ENCODE measurements around the gene PLAGL2. TPM values are rescaled to one million over a fixed set of nuclear protein-coding genes. Genes with fewer than 3 reads are reported as not detected.

Gene PLAGL2
- total and polyA plus RNA-seq, 2 of the 4 experiments (the other 2 are of a cell fraction): 2.9 to 7.7 TPM

- intact Hi-C loops (cut with micrococcal nuclease) (no loop called here), in situ Hi-C loops (cut with MboI; ENCODE audit: low sequenced_read_pairs) (no loop called here)
Measured at GRCh38 chr20:32160341-32160740, 47.2 kb downstream of the PLAGL2 start.

More at GRCh38 chr20:32160341-32160740, 47.2 kb downstream of the PLAGL2 start:
- Histone ChIP-seq H3K36me3 (ENCODE audit: control insufficient read depth, insufficient read depth, low read length) (peaks cover 62% of the 10 kb centered on the region), H3K4me1 (ENCODE audit: control insufficient read depth, insufficient read depth, low read length) (peaks cover 2% of the 10 kb centered on the region; the same call in 1 of the 2 replicates), H3K18ac (ENCODE audit: low read depth, low read length) (no peak overlapping the region), H3K56ac (ENCODE audit: extremely low read depth, insufficient read depth, low read length) (no peak overlapping the region), H3K4me2 (ENCODE audit: low read depth, low read length) (no peak overlapping the region), H3K9me3 (ENCODE audit: control insufficient read depth, insufficient read depth, low read length) (no peaks in the 10 kb centered on the region), H2BK120ac (ENCODE audit: low read depth, low read length) (no peak overlapping the region), H3K27me3 (ENCODE audit: control insufficient read depth, insufficient read depth, low read length) (no peaks in the 10 kb centered on the region), H2BK5ac (ENCODE audit: low read depth, low read length, poor library complexity, severe bottlenecking) (no peak overlapping the region), H3K9ac (ENCODE audit: low read depth, low read length) (no peak overlapping the region), H2BK20ac (ENCODE audit: low read depth, low read length) (no peak overlapping the region), H4K5ac (ENCODE audit: low read depth, low read length) (no peak overlapping the region), H3K79me1 (ENCODE audit: low read depth in 1 of 2, low read length in 2 of 2) (peaks cover 0 to 13% of the 10 kb centered on the region in 2 experiments; a peak in 2 of 4 replicates), H2AK5ac (ENCODE audit: low read depth, low read length) (no peak overlapping the region), H4K8ac (ENCODE audit: low read depth in 2 of 2, low read length in 2 of 2) (no peak overlapping the region), H3K4me3 (ENCODE audit: insufficient read depth, low read depth, low read length) (no peak overlapping the region), H2AK9ac (replicated peaks; ENCODE audit: low read depth, low read length, poor library complexity) (no peak overlapping the region), H3K9me1 (ENCODE audit: insufficient read depth, low read length) (peaks cover 15% of the 10 kb centered on the region), H3K4ac (ENCODE audit: low read depth, low read length) (no peak overlapping the region), H2AFZ (replicated peaks; ENCODE audit: low read length, poor library complexity) (no peak overlapping the region), H4K20me1 (ENCODE audit: insufficient read depth, low read length) (peaks cover 5% of the 10 kb centered on the region), H3K27ac (ENCODE audit: insufficient read depth, low read length) (no peak overlapping the region), H4K91ac (ENCODE audit: insufficient read depth, low read depth, low read length) (no peak overlapping the region), H3K23ac (ENCODE audit: low read depth, low read length) (no peak overlapping the region), H2BK15ac (ENCODE audit: low read depth, low read length) (no peak overlapping the region), H3K14ac (replicated peaks; ENCODE audit: low read depth, low read length) (no peak overlapping the region)
- dilution Hi-C loops (cut with HindIII; ENCODE audit: low sequenced_read_pairs, unreplicated experiment): no loop called here
- ATAC-seq (ENCODE audit: low read depth) (no peak), DNase-seq (no peak)
- ChIA-PET POLR2A (ENCODE audit: unreplicated experiment) (no interaction called here), CTCF (interaction anchor here (0.6 kb wide), 1 partner anchor 12 kb away, joined by 3 read pairs; no protein-coding TSS in a partner anchor)
- no TSS peak for BruUV-seq (replicated peaks)
- WGBS, 2 experiments (ENCODE audit: extremely low coverage in 2 of 2, insufficient read length in 1 of 2): 100% methylated on average over 1 of the region's 5 CpGs; no CpG with 5 or more reads in 1 of the 2 experiments
- TF ChIP-seq MAFK (IDR thresholded peaks at IDR 0.05; ENCODE audit: low read depth, low read length) (no peak), MAZ (IDR thresholded peaks at IDR 0.05; ENCODE audit: borderline replicate concordance, low read depth, low read length) (no peak), USF2 (IDR thresholded peaks at IDR 0.05; ENCODE audit: low read depth, low read length) (no peak), CEBPB (IDR thresholded peaks at IDR 0.05; ENCODE audit: low read depth, low read length) (no peak), RAD21 (IDR thresholded peaks at IDR 0.05; ENCODE audit: low read length) (no peak), MXI1 (IDR thresholded peaks at IDR 0.05; ENCODE audit: borderline replicate concordance, low read depth, low read length) (no peak), POLR2A (IDR thresholded peaks at IDR 0.05; ENCODE audit: low read depth, low read length) (no peak), NFE2L2 (IDR thresholded peaks at IDR 0.05; ENCODE audit: low read depth, low read length) (no peak), CHD1 (IDR thresholded peaks at IDR 0.05; ENCODE audit: low read depth, low read length) (no peak), FOS (IDR thresholded peaks at IDR 0.05; ENCODE audit: low read depth, low read length) (no peak), BHLHE40 (IDR thresholded peaks at IDR 0.05; ENCODE audit: low read depth, low read length) (no peak), RFX5 (IDR thresholded peaks at IDR 0.05; ENCODE audit: low read depth, low read length) (no peak), SMC3 (IDR thresholded peaks at IDR 0.05; ENCODE audit: low read depth, low read length) (no peak), RCOR1 (IDR thresholded peaks at IDR 0.05; ENCODE audit: insufficient replicate concordance, low read length) (no peak)
- TF ChIP-seq, protein P1, sequence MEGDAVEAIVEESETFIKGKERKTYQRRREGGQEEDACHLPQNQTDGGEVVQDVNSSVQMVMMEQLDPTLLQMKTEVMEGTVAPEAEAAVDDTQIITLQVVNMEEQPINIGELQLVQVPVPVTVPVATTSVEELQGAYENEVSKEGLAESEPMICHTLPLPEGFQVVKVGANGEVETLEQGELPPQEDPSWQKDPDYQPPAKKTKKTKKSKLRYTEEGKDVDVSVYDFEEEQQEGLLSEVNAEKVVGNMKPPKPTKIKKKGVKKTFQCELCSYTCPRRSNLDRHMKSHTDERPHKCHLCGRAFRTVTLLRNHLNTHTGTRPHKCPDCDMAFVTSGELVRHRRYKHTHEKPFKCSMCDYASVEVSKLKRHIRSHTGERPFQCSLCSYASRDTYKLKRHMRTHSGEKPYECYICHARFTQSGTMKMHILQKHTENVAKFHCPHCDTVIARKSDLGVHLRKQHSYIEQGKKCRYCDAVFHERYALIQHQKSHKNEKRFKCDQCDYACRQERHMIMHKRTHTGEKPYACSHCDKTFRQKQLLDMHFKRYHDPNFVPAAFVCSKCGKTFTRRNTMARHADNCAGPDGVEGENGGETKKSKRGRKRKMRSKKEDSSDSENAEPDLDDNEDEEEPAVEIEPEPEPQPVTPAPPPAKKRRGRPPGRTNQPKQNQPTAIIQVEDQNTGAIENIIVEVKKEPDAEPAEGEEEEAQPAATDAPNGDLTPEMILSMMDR (conservative IDR thresholded peaks at IDR 0.05; ENCODE audit: low read depth, low read length): no peak
- TF ChIP-seq, protein P2, sequence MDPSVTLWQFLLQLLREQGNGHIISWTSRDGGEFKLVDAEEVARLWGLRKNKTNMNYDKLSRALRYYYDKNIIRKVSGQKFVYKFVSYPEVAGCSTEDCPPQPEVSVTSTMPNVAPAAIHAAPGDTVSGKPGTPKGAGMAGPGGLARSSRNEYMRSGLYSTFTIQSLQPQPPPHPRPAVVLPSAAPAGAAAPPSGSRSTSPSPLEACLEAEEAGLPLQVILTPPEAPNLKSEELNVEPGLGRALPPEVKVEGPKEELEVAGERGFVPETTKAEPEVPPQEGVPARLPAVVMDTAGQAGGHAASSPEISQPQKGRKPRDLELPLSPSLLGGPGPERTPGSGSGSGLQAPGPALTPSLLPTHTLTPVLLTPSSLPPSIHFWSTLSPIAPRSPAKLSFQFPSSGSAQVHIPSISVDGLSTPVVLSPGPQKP (IDR thresholded peaks at IDR 0.05; ENCODE audit: borderline replicate concordance, low read depth, low read length): no peak

Data from IMR-90 (cell line).